SHP77 (cell line): ENCODE data around the gene OR9A2.

Source experiments
- DNase-seq, 2 experiments: peaks; one replicate each; lab custom pipeline; 2025; lab: John Stamatoyannopoulos, UW

Gene OR9A2

GRCh38 chr7:143027032-143027431 lies at the start of gene OR9A2:
Gene OR9A2 (minus strand): TSS chr7:143027132. CDS start chr7:143027132, 0 bp downstream.
- DNase-seq: no peak

DNA sequence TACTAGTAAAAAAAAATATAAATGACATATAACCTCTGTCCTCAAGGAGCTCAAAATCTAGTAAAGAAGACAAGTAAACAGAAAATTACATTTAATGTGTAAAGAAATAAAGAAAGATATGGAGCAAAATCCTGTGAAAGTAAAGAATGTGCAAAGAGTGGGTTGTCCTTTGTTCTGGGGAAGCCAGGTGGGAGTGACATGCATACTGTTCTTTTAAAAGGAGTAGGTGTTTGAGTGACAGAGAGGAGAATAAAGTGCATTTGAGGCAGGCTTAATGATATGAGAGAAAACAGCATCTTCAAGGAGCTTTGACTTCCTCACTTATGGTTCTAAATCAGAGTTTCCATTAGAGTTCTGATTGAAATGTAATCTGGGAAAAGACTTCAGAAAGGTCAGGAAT lies 47.2 kb upstream of the OR9A2 start:
- no peak for DNase-seq

- no peak for DNase-seq
Measured at GRCh38 chr7:143073556-143073955, 46.6 kb upstream of the OR9A2 start.

DNA sequence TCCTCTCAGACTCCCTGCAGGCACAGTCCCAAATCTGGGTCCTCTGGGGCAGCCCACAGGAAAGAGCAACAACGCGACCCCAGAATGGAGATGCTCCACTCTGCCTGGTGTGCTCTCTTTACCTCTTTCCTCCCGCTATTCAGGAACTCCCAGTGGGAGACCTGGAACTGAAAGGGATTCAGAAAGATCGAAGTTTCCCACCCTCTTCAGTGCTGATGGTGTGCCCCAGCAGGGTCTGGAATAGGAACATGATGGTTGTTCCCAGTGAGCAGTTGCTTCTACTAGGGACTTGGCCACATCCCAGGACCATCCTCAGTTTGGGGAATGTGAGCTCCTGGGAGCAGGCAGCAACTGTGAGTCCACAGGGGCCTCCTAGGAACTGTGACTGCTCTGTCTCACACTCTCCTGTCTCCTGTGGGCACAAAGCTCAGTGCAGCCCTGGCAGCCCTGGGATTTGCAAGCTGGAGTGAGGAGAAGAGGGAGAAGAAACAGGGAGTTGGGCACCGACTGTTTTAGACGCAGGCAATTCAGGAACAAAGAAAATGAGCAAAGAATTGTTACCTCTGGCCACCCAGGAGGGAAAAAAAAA lies 43.1 kb upstream of the OR9A2 start:
- DNase-seq: no peak

DNA sequence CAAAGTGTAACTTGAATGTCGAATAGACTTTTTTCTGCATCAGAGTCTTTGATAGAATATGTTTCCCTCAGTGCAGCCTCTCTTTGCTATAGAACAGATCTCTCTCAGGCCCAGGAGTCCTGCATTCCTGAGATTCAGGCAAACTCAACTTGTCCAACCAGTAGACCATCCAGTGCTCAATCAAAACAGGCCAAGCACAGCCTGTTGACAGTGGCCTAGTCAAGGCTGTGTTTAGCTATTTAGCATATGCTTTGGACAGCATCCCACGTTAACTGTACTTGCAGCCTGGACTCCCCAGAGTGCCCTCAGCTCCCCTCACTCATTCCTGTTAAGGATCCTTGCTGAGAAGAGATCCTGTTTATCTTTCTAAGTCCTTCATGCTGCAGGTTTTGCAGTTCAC lies 41.5 kb upstream of the OR9A2 start:
- no peak for DNase-seq

DNA sequence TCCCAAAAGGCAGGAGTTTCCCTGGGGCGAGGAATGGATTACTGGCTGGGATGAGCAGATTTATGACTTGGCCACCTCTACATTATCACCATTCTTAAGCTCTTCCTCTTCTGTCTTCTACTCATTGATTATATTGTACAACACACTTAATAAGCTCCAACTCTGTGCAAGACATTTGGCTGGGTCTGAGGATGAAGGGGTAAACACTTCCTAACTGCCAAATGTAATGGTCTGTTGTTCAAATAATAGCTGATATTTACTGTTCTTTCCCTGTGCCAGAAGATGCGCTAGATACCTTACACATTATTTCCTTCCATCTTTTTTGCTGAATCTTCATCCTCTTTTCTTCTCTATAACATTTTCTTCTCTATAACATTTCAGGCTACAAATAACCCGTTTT lies 36.8 kb upstream of the OR9A2 start:
- no peak for DNase-seq

GRCh38 chr7:143055754-143056153 lies 28.8 kb upstream of the OR9A2 start:
- DNase-seq: no peak

GRCh38 chr7:143054621-143055020 lies 27.7 kb upstream of the OR9A2 start:
- DNase-seq: no peak

DNA sequence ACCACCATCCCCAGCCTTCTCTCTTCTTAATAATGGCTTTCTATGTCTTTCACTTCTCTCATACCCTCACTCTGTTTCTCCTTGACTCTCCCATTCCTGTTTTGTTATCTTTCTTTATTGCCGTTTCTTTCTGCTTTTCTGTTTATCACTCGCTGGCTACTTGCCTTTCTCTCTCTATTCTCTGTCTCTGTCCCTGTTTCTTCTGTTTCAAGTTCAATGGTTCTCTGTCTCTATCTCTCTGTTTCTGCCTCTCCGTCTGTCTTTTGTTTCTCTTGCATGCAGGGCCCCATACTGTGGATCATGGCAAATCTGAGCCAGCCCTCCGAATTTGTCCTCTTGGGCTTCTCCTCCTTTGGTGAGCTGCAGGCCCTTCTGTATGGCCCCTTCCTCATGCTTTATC lies 25.1 kb upstream of the OR9A2 start, which contains the start of gene OR6V1:
Gene OR6V1 (plus strand): TSS at position 301 of the 400 bp plus-strand sequence. CDS start 0 bp downstream, at position 301.
- DNase-seq: no peak

GRCh38 chr7:143050931-143051330 lies 24.0 kb upstream of the OR9A2 start:
- DNase-seq: no peak

- no peak for DNase-seq
Measured at GRCh38 chr7:143049362-143049761, 22.4 kb upstream of the OR9A2 start.

DNA sequence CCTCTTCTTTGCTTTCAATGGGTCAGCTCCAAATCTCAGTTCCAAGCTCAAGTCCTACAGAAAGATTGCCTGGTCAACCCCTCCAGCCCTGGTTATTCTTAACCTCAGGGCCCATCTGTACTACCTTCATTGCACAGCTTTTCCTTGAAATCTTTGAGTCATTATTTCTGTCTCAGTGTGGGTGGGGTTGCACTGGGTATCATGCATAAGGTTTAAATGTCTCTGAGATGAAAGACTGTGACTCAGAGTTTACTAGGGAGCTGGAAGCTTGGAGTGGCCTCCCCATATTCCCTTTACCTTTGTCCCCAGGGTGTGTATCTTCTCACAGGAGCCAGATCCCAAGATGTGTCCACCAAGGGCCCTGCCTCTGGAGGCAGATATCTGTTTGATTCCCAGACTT lies 21.9 kb upstream of the OR9A2 start:
- no peak for DNase-seq

DNA sequence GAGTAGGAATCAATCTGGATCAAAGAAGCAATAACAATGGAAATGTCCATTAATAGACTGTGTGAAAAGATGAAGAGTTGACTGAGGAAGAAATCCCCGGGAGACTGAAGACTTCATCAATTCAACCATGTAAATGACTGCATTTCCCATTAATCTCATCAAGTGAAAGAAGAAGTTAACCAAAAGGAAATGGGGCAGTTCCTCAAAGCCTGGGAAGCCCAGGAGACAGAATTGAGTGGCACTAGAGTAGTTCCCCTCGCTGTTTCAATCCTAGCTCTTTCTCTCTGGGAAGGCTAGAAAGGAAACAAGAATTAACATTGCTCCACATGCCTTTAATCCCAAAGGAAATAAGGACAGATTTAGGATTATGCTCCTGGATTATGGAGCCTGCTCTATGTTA lies 20.4 kb upstream of the OR9A2 start:
- no peak for DNase-seq

DNA sequence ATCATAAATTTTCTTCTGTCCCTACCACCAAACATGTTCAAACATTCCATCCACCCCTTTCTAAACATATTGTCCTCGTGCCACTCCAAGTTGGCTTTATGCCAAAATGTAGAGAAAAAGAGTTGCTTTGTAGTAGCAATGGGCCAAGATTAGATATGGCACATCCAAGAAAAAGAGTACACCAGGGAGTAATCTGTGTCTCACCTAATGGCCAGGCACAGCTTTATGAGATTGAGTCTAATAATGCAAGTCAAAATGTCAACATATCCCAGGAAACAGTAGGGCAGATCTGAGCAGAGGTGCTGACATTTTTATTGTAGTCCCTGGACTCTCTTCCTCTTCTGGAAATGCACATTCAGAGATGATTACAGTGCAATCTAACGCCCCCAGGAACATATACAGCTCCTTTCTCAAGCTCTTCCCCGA lies 19.5 kb upstream of the OR9A2 start:
- no peak for DNase-seq

DNA sequence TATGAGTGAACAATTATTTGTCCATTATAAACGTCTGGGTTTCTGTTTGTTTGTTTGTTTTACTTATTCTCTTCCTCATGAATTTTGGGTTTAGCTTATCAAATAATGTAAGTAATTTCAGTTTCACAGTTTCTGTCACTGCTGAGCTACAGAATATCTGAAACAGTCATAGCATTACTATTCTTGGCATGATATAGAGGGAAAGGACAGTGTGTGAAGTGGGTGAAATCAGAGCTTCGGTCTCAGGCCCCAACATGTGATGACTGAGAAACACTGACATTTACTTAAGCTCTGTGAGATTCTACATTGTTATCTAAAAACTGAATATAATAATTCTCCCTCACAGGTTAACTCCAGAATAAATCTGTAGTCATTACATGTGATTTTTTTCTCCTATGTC lies 16.5 kb upstream of the OR9A2 start:
- no peak for DNase-seq

- no peak for DNase-seq
Measured at GRCh38 chr7:143042790-143043271, 15.9 kb upstream of the OR9A2 start.

- no peak for DNase-seq
Measured at GRCh38 chr7:143042159-143042789, 15.3 kb upstream of the OR9A2 start.

GRCh38 chr7:143041346-143041745 lies 14.4 kb upstream of the OR9A2 start:
- no peak for DNase-seq

GRCh38 chr7:143040209-143040715 lies 13.3 kb upstream of the OR9A2 start:
- no peak for DNase-seq

- no peak for DNase-seq
Measured at GRCh38 chr7:143038635-143039034, 11.7 kb upstream of the OR9A2 start.

GRCh38 chr7:143027683-143028082 lies 751 bp upstream of the OR9A2 start:
- no peak for DNase-seq

- no peak for DNase-seq
Measured at GRCh38 chr7:143025371-143025770, 1.6 kb downstream of the OR9A2 start.

GRCh38 chr7:143023047-143023446 lies 3.9 kb downstream of the OR9A2 start:
- DNase-seq: no peak

DNA sequence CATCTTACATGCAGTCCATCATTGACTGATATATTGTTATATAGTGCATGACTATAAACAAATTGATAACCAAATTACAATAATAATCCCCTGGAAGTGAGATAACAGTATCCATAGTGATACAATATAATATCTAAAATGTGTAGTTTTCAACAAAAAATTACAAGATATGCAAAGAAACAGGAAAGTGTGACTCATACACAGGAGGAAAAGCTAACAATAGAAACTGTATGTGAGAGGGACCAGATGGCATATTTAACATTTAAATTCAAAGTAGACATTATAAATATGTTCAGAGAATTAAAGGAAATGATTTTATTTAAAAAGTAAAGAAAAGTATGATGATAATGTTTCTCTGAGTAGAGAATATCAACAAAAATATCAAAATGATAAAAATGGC lies 8.0 kb downstream of the OR9A2 start:
- no peak for DNase-seq
